Measurements from ENCODE around the gene MMP1.
"Not testable (repeated sequence)": the region's sequence is repeated elsewhere in the genome, so short reads cannot be mapped to it uniquely, and the experiment has no call there.

MMP1 gene

DNA sequence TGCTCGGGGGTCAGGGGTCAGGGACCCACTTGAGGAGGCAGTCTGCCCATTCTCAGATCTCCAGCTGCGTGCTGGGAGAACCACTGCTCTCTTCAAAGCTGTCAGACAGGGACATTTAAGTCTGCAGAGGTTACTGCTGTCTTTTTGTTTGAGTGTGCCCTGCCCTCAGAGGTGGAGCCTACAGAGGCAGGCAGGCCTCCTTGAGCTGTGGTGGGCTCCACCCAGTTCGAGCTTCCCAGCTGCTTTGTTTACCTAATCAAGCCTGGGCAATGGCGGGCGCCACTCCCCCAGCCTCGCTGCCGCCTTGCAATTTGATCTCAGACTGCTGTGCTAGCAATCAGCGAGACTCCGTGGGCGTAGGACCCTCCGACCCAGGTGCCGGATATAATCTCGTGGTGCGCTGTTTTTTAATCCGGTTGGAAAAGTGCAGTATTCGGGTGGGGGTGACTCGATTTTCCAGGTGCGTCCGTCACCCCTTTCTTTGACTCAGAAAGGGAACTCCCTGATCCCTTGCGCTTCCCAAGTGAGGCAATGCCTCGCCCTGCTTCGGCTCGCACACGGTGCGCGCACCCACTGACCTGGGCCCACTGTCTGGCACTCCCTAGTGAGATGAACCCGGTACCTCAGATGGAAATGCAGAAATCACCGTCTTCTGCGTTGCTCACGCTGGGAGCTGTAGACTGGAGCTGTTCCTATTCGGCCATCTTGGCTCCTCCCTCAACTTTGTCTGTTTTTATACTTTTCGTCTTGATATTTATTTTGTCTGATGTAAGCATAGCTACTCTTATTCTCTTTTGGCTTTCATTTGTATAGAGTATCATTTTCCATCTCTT lies 51.0 kb downstream of the MMP1 start:
- not testable (repeated sequence) for H3K9ac ChIP-seq (ENCODE audit: low read length in 5 of 5); H3K4me3 ChIP-seq (ENCODE audit: low read depth in 1 of 5, low read length in 5 of 5); H3K27ac ChIP-seq (ENCODE audit: low read depth, low read length); H3K4me1 ChIP-seq (ENCODE audit: control insufficient read depth in 5 of 5, insufficient read depth in 5 of 5, low read length in 5 of 5); H3K9me3 ChIP-seq (ENCODE audit: control insufficient read depth in 5 of 5, low read length in 5 of 5); H3K27me3 ChIP-seq (ENCODE audit: control insufficient read depth in 5 of 5, insufficient read depth in 4 of 5, low read length in 5 of 5); H3K36me3 ChIP-seq (ENCODE audit: control insufficient read depth in 5 of 5, insufficient read depth in 5 of 5, low read length in 5 of 5)

Measured in subcutaneous abdominal adipose tissue (tissue), 5 donors.